ENCODE results near the gene ADAR. TPM values are rescaled to one million over a fixed set of nuclear protein-coding genes. Genes with fewer than 3 reads are reported as not detected.
A peak's percentile ranks its signal among the peaks of the same experiment; 100 is the strongest.
"Not testable (repeated sequence)": the region's sequence is repeated elsewhere in the genome, so short reads cannot be mapped to it uniquely, and the experiment has no call there.

The ADAR gene, protein sequence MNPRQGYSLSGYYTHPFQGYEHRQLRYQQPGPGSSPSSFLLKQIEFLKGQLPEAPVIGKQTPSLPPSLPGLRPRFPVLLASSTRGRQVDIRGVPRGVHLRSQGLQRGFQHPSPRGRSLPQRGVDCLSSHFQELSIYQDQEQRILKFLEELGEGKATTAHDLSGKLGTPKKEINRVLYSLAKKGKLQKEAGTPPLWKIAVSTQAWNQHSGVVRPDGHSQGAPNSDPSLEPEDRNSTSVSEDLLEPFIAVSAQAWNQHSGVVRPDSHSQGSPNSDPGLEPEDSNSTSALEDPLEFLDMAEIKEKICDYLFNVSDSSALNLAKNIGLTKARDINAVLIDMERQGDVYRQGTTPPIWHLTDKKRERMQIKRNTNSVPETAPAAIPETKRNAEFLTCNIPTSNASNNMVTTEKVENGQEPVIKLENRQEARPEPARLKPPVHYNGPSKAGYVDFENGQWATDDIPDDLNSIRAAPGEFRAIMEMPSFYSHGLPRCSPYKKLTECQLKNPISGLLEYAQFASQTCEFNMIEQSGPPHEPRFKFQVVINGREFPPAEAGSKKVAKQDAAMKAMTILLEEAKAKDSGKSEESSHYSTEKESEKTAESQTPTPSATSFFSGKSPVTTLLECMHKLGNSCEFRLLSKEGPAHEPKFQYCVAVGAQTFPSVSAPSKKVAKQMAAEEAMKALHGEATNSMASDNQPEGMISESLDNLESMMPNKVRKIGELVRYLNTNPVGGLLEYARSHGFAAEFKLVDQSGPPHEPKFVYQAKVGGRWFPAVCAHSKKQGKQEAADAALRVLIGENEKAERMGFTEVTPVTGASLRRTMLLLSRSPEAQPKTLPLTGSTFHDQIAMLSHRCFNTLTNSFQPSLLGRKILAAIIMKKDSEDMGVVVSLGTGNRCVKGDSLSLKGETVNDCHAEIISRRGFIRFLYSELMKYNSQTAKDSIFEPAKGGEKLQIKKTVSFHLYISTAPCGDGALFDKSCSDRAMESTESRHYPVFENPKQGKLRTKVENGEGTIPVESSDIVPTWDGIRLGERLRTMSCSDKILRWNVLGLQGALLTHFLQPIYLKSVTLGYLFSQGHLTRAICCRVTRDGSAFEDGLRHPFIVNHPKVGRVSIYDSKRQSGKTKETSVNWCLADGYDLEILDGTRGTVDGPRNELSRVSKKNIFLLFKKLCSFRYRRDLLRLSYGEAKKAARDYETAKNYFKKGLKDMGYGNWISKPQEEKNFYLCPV
- total RNA-seq (100 to 1,000 TPM; 218 to 249 (median 229) TPM), polyA plus RNA-seq (10 to 100 TPM; 25.6 to 61.3 (median 29.4) TPM)
- long read RNA-seq, donor 1, full-length matches to known transcripts, result 4 of 19 reads
- long read RNA-seq, donor 1, partial matches to known transcripts, result 15 of 19 reads
- long read RNA-seq, donor 1, other reads (novel, unspliced or antisense), result 0 of 19 reads
- long read RNA-seq, donor 2, full-length matches to known transcripts, result 6 of 11 reads
- long read RNA-seq, donor 2, partial matches to known transcripts, result 5 of 11 reads
- long read RNA-seq, donor 2, other reads (novel, unspliced or antisense), result 0 of 11 reads

DNA sequence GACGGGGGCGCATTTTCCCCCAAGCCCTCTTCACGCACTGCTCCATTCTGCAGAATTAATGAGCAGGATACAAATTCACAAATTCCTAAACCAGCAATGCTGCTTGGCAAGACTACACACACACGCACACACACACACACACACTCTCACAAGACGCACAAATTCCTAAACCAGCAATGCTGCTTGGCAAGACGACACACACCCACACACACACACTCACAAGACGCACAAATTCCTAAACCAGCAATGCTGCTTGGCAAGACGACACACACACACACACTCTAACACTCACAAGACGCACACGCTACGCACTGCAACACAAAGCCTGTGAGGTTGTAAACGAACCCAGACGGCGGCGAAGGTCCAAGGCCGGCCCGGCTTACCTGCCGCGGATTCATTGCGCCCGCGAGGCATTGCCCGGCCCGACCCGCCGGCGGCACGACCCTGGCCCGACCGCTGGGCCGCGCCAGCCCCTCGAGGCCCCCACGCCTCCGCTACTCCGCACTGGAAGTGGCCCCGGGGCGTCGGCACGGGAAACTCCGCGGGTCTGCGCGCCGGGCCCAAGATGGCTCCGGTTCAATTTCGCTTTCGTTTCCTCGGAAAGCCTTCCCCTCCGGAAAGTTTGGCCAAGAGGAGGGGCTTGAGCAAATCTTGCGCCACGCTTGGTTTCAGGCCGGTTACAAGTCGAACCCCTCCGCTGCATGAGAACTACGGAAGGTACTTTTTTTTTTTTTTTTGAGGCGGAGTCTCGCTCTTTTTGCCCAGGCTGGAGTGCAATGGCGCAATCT, at the start of gene ADAR:
TSS of gene ADAR (minus strand) at position 578 of the 788 bp plus-strand sequence. CDS start at position 398, 180 bp downstream.
- 0 to 1% (median 1%) methylated on average over 29 to 59 of the region's 59 CpGs for WGBS, 5 donors
- intact Hi-C loops (cut with DNase I; ENCODE audit: low total_unique reads), result no loop called here

DNA sequence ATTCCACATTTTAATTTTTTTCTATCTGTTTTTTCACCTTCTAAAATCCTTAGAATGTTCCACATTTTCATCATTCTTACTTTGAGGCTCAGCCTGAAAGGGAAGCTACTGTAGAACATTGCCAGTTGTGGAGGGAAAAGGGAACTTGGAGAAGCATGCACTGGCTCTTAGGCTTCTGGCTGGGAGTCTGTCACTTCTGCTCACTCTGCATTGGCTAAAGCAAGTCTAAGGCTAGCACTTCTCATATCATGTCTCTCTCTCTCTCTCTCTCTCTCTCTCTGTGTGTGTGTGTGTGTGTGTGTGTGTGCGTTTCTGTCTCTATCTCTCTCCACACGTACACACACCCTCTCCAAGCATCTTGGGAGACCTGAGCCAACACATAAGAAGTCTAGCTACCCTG, 49.6 kb upstream of the ADAR start:
- WGBS, 5 donors, result 20 to 41% (median 27%) methylated on average over 2 of the region's 2 CpGs
- DNase-seq, result no peak
- Histone ChIP-seq H3K4me1 (no peaks in the 10 kb centered on the region), H3K4me3 (no peak overlapping the region), H3K36me3 (no peaks in the 10 kb centered on the region), H3K9me3 (peaks cover 0 to 9% (median 0%) of the 10 kb centered on the region in 8 donors), H3K27me3 (replicated peaks in 1 of 7) (peaks cover 0 to 24% (median 3%) of the 10 kb centered on the region in 7 donors), H3K27ac (no peak overlapping the region)
- intact Hi-C loops (cut with DNase I; ENCODE audit: low total_unique reads), result no loop called here
- no peak for TF ChIP-seq POLR2A (IDR thresholded peaks at IDR 0.05)
- TF ChIP-seq POLR2AphosphoS5 (IDR thresholded peaks at IDR 0.05), result no peak
- TF ChIP-seq CTCF (IDR thresholded peaks at IDR 0.05 in 8 of 11, conservative IDR thresholded peaks at IDR 0.05 in 3 of 11), result no peak

More for the DNA sequence above, at the start of gene ADAR:
- TF ChIP-seq POLR2AphosphoS5 (IDR thresholded peaks at IDR 0.05), result peak; percentile 89 to 91 (median 89)
- peak in 1 of 11 experiments; percentile 15 for TF ChIP-seq CTCF (IDR thresholded peaks at IDR 0.05 in 8 of 11, conservative IDR thresholded peaks at IDR 0.05 in 3 of 11)
- TF ChIP-seq POLR2A (IDR thresholded peaks at IDR 0.05), result peak in 1 of 3 donors; percentile 35
- peak; percentile 96 for DNase-seq
- Histone ChIP-seq H3K9me3 (no peaks in the 10 kb centered on the region), H3K4me1 (peaks cover 55 to 85% (median 67%) of the 10 kb centered on the region in 6 donors), H3K36me3 (peaks cover 0 to 30% (median 3%) of the 10 kb centered on the region in 6 donors), H3K4me3 (peak within 1 kb of the TSS; percentile 63 to 96 (median 85)), H3K27ac (peak within 1 kb of the TSS; percentile 93 to 100 (median 97)), H3K27me3 (replicated peaks in 1 of 7) (no peaks in the 10 kb centered on the region)

GRCh38 chr1:154652893-154653292, 44.9 kb upstream of the ADAR start:
- H3K4me3 ChIP-seq, result no peak overlapping the region
- peaks cover 0 to 9% (median 0%) of the 10 kb centered on the region in 8 donors for H3K9me3 ChIP-seq
- H3K27ac ChIP-seq, result no peak overlapping the region
- DNase-seq, result no peak
- H3K4me1 ChIP-seq, result no peaks in the 10 kb centered on the region
- no peaks in the 10 kb centered on the region for H3K36me3 ChIP-seq
- intact Hi-C loops (cut with DNase I; ENCODE audit: low total_unique reads), result no loop called here
- H3K27me3 ChIP-seq (replicated peaks in 1 of 7), result peaks cover 0 to 4% (median 0%) of the 10 kb centered on the region in 7 donors
- TF ChIP-seq CTCF (IDR thresholded peaks at IDR 0.05 in 8 of 11, conservative IDR thresholded peaks at IDR 0.05 in 3 of 11) (no peak), POLR2A (IDR thresholded peaks at IDR 0.05) (no peak), POLR2AphosphoS5 (IDR thresholded peaks at IDR 0.05) (no peak)

- H3K9me3 ChIP-seq; intact Hi-C loops (cut with DNase I; ENCODE audit: low total_unique reads); DNase-seq; H3K36me3 ChIP-seq; H3K4me3 ChIP-seq; H3K4me1 ChIP-seq; H3K27me3 ChIP-seq (replicated peaks in 1 of 7): not testable (repeated sequence)
- peak overlapping the region in 5 of 8 donors; percentile 18 to 84 (median 80) for H3K27ac ChIP-seq
- 93 to 100% (median 97%) methylated on average over 3 of the region's 3 CpGs for WGBS, 5 donors
Measured at GRCh38 chr1:154644724-154645123, 36.7 kb upstream of the ADAR start.

Measured in spleen (tissue), 13 donors.